Stimulated activated CD8-positive, alpha-beta memory T cell treated with anti-CD3 and anti-CD28 coated beads, Interleukin-15, amount 100 ng/mL, for 4 hours (primary cell): ENCODE measurements around the gene PTPRE.

Source experiments
- DNase-seq, 2 donors: peaks; one replicate each; pipeline ENCODE4 v3.0.0-alpha.2; 2020; ENCODE audit warnings: low read depth in 2 of 2

The PTPRE gene

DNA sequence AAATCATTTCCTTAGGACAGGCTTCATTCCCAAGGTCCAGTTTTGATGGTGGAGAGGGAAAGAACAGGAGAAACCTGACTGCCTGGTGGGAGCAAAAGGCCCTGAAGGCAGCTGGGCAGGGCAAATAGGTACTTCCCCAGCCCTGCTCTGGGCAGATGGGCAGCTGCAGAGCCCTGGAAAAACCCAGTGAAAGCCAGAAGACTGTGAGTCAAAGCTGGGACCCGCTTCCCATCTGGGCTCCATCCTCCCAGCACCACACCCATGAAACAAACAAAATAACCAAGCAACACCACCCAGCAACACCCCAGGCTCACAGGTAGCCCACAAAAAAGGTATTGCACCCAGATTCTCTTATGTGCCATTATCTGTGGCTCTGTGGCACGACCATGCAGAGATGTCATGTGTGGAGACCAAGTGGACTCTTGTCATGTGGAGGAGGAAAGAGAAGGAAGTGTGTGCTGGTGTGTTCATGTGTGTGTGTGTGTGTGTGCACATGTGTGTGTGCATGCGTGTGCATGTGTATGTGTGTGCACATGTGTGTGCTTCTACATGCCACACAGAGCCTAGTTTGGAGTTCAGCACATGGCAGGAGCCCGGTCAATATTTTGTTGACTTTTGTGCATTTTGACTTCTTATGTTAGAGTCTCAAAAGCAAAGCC, 24.0 kb upstream of the PTPRE start:
- DNase-seq, result no peak

DNA sequence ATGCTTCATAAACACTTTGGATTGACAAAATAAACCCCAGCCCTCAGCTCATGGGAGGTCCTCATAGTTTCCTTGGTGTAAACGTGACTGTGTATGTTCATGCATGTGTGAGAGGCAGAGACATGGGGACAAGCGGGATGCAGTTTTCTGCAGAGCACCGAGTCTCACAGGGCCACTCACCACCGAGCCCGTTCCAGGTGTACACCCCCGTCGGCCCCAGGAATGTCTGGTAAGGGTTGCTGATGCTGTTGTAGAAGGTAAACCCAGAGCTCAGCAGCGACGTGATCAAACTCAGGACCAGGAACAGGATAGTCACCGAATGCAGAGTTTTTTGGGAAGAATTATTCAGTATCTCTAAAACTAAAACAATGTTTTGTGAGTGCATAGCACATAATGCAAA, 23.4 kb upstream of the PTPRE start:
- DNase-seq, result no peak

DNA sequence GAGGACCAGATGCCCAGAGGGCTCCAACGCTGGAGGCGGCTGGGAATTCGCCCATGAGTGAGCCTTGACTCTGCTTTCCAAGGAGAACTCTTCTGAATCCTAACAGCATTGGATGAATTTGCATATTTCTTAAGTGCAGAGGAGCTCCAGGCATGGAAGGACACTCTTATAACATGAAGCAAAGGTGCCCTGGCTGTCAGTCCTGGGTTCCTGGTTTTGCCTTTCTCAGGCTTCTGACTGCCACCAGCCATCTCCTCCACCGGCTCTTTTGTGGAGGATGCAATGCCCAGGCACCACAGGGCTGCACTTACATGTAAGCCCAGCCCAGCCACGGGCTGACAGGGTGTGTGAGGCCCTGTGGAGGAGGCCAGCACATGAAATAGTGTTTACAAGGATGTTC, 22.4 kb upstream of the PTPRE start:
- no peak for DNase-seq

DNA sequence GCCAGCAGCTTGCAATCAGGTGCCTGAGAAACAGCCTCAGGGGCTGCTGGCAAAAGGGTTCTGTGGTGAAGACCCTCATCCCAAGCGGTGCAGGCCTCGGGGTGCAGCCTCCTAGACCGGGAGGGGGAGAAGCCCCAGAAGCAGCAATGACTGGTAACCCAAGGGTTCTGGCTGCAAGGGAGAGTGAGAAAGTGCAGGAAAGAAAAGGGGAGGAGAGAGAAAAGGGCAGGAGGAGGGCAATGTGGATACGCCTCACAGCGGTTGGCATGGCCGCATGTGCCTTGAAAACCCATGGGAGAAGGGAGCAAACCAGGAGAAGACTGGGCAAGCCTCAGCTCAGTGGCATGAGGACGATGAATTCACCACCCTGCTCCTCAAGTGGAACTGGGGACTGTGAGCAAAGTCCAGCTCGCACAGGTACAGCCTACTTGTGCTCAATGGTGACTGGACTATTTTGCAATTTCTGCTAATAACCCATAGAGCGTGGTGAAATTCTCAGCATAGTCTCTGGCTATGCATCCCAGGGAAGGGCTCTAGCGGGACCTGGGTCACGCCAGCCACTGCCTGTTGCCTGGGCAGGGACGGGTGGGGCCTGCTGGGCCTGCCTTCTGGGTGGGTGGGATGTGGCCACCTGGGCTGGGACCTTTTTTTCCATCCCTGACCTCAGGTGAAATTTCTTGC, 20.4 kb upstream of the PTPRE start:
- DNase-seq, result no peak

DNA sequence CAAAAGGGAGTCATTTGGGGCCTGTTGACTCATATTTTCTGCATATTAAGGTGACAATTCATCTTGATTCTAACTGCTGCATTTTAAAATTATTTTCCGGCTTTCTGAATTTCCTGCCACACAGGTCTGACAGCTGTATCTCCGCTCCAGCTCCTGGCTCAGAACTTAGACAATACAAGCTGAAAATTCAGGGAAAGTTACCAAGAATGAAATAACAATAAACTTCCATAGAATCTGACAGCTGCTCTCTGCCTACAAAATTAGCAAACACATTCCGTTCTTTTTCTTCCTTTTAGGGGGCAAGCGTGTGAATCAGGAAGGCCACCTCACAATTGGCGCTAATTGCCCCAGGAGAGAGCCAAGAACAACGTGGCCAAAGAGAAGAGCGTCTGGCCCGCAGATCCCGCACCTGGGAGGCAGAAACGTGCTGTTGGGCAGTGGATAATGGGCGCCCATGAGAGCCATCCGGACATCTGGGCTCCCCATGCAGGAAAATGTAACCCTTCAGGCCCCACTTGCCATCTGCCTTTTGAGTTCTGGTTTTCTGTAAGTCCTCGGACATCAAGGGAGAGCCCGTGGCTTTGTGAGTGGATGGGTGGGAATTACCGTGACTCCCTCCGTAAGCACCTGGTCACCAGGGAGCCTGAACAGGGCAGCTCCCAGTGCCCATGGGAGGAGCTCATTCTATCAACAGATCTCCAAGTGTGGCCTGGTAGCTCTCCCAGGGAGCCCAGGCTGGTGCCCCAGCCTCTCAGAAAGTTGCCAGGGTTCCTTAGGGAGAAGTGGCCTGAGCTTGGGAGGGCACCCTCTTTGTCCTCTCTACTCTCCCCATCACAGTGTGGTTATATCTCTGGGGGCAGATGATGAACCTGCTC, 19.1 kb upstream of the PTPRE start:
- no peak for DNase-seq

DNA sequence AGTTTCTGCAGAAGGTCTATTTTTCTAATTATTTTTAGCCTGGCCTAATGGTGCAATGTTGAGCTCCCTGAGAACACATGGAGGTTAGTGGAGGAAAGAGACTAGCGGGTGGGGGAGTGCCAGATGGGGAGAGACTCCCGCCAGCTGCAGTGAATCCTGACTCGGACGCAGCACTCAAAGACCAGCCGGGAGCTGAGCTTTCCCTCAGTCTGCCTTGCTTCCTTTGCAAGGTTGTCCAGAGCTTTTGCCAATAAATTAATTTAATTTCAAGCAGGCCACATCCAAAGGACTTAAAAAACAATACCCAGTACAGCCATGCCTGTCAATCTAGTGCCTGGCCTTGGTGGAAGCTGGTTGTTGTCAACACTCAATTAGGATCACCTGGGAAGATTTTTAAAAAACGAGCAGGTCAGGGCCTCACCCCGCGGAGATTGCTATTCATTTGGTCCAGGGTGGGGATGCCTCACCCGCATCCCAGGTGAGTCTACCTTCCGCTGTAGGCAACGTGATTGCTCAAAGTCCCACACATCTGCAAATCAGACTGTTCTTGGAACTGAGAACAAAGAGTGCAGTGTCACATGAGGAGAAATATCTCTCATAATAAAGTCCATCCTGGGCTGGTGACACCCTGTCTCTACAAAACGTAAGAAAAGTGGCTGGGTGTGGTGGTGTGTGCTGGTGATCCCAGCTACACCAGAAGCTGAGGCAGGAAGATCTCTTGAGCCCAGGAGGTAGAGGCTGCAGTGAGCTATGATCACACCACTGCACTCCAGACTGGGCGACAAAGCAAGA, 18.2 kb upstream of the PTPRE start:
- no peak for DNase-seq

DNA sequence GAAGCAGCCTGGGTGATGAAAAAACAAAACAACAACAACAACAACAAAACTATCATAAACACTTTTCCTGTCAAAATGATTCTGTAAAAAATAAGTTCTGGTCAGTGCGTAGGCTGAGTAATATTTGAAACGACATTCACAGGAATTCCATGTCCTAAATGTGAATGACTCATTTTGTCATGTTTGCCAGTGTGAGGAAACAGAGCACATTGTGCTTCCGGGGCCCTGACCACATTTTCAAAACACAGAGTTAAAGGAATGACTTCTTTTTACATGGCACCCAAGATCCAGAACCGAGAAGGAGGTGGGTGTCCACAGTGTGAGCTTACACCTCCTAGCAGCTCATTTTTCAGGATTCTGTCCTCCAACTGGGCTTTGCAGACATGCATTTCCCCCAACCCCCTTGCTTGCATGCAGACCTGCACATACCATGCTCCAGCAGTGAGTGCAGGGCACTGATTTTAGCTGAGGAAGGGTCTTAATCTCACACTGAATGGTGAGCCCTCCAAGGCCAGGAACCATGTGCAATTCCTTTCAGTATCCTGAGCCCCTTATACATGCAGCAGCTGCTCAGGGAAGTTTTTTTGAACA, 17.2 kb upstream of the PTPRE start:
- no peak for DNase-seq

DNA sequence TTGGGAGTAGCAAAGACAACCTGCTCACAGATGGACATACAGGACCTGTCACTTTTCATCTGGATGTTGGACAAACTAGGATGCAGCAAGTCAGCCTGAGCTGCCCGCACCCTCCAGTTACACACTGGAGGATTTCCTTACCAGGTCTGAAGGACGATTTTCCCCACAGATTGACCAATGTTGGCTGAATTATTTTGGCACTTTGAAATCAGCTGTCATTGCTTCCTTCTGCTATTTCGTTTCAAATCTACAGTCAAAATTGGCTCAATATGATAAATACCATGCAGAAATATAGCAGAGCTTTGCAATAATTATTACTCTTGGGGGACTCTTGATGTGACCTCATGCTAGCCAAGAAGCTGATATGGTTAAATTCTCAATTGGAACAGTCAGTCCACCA, 16.7 kb upstream of the PTPRE start:
- no peak for DNase-seq

DNA sequence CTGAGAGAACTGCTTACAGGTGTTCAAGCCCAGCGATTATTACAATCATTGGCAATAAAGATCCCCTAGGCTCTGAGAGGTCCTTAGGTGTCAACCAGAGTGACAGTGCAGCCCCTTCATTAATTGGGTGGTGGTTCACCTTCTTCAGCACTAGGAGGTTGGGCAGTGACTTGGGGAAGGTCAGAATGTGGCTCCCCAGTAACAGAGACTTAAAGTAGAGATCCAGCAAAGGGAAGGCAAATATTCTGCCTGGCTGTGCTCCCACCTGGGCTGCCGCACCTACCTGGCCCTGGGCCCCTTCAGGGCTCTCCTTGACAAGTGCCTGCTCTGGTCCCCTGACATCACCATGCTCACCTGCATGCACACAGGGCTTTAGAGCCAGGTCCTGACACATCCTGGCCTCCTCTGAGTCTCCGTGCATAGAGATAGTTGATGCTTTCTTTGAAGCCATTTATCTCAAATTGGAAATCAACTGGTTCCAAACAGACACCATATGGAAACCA, 16.0 kb upstream of the PTPRE start:
- DNase-seq, result no peak

DNA sequence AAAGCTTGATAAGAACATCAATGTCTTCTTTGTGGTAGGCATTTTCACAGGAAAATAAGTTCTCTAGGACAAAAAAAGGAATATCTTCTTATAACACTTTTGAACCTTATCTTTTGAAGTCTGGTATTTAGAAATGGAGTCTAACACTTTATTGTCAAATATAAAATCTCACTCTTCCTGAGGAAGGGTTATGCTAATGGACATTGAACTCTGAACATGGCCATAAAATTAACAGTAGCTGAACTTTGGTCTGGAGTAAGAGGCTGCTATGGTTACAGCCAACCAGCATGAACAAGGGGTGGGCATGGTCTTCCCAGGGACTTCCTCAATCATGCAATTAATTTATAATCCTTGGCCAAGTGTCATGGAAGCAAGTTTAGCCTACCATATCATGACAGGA, 14.2 kb upstream of the PTPRE start, which contains the start of gene CLRN3:
Gene CLRN3, minus strand, starts transcription at position 199 of the 400 bp plus-strand sequence. Its CDS starts 157 bp downstream, at position 42.
- no peak for DNase-seq

DNA sequence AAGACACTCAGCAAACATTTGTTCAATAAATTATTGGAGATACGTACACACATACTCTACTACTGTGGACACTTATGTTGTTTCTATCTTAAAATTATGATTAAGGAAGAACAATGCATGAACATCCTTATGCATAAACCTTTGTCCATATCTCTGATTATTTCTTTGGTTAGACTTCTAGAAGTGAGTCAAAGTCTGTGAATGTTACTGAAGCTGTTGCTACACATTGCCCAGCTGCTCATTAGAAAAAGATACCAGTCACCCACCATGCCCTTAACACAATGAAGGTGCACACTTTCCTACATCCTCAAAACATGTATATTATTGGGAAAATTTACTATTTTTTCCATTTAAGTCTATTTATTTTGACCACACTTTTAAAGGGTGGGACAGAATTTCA, 12.8 kb upstream of the PTPRE start:
- no peak for DNase-seq

DNA sequence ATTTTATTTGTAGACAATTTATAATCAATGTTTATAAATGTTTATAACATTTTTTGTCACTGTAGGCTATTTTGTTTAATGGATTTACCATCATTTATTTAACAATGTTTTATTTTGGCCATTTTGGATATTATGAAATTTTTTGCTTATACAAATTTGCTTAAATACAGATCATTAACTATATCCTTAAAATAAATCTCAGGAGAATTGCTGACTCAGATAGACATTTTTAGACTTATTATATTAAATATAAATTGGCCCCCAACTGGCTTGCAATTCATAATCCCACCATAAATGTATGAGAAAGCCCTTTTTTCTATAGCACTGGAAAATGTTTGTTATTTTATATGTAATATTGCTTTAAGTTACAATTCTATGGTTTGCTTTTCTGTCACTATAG, 10.3 kb upstream of the PTPRE start:
- no peak for DNase-seq

DNA sequence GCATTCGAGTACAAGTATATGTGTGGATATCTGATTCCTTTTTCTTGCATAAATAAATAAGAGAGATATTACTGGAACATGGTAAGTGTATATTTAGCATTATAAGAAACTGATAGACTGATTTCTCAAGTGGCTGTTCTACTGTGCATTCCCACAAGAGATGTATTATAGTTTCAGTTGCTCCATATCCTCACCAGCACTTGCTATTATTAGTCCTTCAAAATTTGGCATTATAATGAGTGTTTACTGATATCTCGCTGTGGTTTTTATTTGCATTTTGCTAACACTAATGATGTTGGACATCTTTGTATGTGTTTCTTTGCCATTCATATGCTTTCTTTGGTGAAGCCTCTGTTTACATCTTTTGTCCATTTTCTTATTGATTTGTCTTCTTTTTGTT, 9.7 kb upstream of the PTPRE start:
- no peak for DNase-seq

DNA sequence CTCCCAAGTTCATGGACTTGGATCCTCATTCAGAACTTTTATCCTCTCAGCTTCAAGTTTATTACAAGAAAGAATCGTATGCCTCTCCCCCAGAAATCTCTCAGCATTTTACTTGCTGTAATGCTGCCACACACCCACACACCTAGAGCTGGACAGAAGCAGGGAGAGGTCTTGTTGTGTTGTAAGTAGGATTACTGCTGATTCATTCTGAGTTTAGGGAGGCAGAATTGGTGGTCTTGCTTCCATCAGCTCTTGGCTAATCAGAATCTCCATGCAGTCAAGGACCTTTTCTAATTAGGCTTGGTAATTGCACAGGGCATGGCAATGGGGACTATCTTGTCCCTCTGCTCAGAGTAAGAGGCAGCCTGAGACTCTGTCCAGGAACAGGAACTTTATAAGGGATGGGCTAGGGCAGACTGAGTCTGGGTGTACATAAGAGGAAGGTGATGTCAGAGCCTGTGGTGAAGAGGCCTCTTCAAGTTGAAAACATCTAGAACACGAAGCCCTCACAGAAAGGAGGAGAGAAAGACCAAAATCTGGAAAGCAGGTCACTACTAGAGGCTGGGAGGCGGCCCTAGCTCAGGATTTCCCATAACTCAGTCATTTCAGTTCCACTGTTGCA, 7.0 kb upstream of the PTPRE start:
- DNase-seq, result no peak

DNA sequence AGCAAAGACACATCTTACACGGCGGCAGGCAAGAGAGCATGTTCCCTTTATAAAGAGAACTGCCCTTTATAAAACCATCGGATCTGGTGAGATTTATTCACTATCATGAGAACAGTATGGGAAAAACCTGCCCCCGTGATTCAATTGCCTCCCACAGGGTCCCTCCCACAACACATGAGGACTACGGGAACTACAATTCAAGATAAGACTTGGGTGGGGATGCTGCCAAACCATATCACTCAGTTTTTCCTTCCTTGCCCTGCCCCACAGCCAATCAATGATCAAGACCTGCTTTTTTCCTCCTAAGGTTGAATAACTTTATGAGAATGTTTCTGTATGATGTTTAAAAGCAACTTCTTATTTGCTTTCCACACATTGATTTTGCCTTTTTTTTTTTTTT, 3.1 kb upstream of the PTPRE start:
- no peak for DNase-seq

DNA sequence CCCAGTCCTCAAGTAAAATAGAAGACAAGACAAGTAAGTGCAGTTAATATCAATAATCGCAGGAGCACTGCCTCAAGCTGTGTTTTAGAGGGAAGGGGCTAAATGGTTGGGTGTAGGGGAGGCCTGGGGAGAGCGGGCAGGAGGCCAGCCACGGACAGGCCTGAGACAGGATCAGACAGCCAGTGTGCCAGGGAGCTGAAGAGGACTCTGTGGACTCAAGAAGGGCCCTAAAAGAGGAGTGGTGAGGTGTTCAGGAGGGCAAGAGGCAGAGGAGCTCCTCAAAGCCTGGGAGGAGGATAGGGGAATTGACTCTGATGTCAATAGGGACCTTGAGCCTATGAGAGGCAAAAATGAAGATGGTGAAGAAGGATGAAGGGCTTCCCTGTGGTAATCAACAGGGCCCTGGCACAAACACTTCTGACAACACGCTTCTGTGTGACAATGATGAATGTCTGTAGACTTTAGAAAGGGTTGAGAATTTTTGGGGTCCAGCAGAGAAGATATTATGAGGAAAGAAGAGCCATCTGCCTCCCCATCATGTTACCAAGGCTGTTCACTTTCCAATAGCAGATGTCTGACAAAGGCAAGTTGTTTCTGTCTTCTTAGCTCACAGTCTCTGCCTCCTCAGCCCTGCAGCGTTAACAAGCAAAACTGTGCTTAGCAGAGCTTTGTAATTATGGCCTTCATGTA, 2.4 kb upstream of the PTPRE start:
- no peak for DNase-seq

DNA sequence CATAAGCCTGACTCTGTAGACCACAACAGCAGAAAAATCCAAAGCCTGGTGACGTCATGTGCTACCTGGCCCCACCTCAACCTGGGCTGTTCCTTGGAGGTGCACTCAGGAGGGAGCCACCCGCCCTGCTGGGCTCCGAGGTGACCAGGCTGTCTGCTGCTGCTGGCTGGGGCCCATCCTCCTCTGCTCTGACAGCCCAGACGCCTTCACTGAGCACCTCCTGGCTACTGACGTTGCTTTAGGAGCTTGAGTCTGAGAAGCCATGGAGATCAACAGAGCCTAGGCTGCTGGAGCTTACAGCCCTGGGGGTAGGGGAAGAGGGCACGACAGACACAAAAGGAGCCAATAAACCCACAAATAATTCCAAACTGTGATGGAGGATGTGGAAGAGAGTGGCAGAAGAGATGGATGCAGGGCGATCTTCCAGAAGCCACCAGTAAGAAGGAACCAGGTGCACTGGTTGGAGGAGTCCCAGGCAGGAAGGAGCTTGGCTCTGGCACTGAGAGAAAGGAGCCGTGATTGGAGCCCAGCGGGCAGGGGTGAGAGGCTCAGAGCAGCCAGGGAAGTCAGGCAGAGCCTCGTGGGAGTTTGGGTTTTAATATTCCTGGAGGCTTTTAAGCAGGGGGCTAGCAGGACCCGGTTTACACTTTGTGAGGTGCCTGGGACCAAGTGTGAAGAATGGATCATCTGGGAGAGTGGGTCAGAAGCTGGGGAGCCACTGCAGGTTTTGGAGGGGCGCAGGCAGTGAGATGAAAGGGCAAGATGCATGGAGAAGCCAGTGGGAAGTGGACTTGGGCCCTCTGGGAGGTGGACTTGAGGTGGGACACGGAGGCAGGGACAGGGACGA, 1.7 kb upstream of the PTPRE start:
- DNase-seq, result no peak

DNA sequence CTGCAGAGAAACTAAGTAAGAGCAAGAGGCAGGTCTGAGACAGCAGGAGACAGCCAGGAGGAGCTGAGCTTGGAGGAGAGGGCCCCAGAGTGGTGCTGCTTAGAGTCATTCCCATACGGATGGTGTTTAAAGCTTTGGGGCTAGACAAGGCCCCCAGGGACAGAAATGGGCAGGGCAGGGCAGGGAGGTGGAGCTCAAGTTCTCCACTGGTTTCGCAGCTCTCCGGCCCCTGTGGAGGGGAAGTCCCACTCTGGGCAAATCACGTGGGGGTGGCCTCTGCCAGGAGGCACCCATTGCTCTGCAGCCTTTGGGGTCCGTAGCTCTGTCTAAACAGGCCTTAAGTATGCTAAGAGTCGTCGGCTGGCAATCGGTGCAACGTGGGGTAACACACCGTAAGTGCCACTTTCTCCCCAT, 1.0 kb upstream of the PTPRE start:
- no peak for DNase-seq

DNA sequence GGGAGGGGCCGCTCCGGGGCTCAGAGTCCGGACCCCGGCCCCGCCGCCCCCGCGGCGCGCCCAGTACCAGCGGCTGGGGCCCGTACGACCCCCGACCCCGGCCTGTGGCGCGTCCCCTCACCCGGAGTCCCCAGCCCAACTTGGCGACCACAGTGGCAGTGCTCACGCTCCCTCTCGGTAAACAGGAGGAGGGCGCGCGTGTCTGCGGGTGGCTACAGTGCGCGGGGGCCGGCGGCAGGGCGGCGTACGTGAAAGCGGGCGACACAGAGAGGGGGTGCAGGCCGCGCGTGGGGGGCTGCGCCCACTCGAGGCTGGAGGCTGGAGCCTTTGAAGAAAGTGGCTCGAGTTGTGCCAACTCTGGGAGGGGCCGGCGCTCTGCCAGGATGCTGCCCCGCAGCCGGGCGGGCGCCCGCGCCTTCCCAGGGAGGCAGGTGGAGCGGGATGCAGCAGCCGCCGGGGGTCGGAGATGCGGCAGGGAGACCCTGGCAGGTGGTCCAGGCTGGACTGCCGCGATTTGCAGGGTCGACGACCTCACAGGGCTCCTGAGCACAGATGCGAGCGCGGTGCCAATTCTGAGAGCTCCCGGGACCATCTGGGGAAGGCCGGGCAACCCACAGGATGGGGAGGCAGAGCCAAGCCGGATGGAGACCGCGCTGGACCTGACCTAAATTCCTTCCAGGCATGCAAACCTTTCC, 655 bp downstream of the PTPRE start:
- DNase-seq, result no peak
